Activated CD4-positive, alpha-beta T cell treated with anti-CD3 and anti-CD28 coated beads, Interleukin-2, amount 10 ng/mL, durations not matched to agents 24 days and 14 days (primary cell): ENCODE results near the gene PTPRK. TPM values are rescaled to one million over a fixed set of nuclear protein-coding genes. Genes with fewer than 3 reads are reported as not detected.

ENCODE experiments used
- DNase-seq: peaks from one replicate; pipeline ENCODE4 v3.0.0; 2022
- H3K27ac Mint-ChIP-seq: one replicate; pipeline ENCODE4 v1.8.0; 2022; ENCODE audit warnings: mild to moderate bottlenecking, mixed read lengths
- H3K27me3 Mint-ChIP-seq: one replicate; pipeline ENCODE4 v1.8.0; 2022; ENCODE audit warnings: mixed read lengths
- H3K36me3 Mint-ChIP-seq: one replicate; pipeline ENCODE4 v1.8.0; 2022; ENCODE audit warnings: low read depth, mild to moderate bottlenecking, mixed read lengths
- H3K4me1 Mint-ChIP-seq: one replicate; pipeline ENCODE4 v1.8.0; 2021; ENCODE audit warnings: mixed read lengths
- H3K4me3 Mint-ChIP-seq: one replicate; pipeline ENCODE4 v1.8.0; 2022; ENCODE audit warnings: mild to moderate bottlenecking, moderate library complexity, mixed read lengths
- H3K9me3 Mint-ChIP-seq: one replicate; pipeline ENCODE4 v1.8.0; 2021; ENCODE audit warnings: mixed read lengths
- intact Hi-C: fragments of 100-400 bp; cut with micrococcal nuclease; formaldehyde crosslinking; loops from one replicate; pipeline ENCODE4 v1.15.1; 2023
- total RNA-seq: library from RNA; stranded (reverse); gene quantifications from 2 replicates; pipeline ENCODE4 v1.2.3, GENCODE V29; 2022

Gene PTPRK
- total RNA-seq, 1 donor from 2014 or later: 3.6 TPM

DNA sequence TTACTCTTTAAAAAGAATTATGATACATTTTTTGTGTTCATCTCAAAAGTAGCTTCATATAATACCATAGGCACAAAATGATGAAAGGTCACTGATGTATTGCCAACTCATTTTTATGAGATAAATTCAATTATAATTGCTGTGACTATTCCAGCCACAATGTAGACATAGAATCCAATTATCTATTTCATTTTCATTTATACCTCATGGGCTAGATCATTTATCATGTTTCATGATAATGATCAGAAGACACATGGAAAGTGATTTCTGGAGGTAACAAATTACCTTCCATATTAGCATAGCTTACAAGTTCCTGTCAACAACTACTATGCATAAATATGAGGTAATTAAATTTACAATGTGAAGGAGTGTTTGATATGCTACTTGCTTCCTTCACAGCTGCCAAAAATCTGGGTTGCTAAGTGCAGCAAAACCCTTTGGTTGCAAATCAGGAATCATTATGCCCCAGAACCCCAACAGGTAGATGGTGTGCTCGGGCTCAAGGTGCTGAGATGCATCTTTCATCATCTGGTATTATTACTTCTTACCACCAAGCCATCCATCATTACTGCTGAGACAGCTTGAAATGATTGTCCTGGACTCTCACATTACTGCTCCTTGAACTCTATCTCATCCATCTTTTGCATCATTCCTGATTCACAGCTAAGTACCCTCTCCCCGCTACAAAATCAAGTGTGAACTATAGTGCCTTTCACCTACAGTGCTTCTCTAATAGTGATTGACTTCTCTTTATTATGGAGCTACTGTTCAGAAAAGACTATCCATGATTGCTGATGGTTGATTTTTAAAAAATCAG lies 313.6 kb downstream of the PTPRK start:
- Mint-ChIP-seq H3K9me3 (peaks cover 11% of the 10 kb centered on the region), H3K4me3 (no peak overlapping the region), H3K27ac (no peak overlapping the region), H3K36me3 (no peaks in the 10 kb centered on the region), H3K4me1 (no peaks in the 10 kb centered on the region), H3K27me3 (peaks cover 20% of the 10 kb centered on the region)
- intact Hi-C loops: no loop called here
- no peak for DNase-seq

DNA sequence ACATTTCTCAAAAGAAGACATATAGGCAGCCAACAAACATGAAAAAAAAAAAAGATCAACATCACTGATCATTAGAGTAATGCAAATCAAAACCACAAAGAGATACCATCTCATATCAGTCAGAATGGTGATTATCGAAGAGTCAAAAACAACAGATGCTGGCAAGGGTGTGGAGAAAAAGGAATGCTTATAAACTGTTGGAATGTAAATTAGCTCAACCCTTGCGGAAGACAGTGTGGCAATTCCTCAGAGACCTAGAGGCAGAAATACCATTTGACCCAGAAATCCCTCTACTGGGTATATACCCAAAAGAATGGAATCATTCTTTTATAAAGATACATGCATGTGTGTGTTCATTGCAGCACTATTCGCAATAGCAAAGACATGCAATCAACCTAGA lies 315.8 kb downstream of the PTPRK start:
- H3K36me3 Mint-ChIP-seq: no peaks in the 10 kb centered on the region

DNA sequence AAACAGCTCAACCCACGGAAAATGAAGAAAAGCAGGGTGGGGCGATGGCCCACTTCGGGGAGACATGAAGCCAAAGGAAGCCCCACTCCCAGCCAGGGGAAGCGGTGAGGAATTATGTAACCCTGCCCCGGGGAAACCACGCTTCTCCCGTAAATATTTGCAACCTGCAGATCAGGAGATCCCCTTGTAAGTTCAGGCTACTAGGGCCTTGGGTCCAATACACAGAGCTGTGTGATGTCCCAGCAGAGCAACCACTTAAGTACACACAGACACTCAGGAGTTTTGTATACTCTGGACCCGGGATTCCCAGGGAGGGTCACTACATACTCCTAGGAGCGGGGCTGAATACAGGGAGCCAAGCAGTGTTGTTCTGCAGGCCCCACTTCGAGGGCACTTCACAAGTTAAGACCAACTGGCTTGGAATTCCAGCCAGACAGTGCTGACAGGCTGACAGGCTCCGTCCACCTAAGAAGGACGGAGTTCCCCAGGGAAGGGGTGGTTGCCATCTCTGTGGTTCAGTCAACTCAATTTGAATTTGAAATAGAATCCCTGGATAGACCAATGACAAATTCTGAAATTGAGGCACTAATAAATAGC lies 318.1 kb downstream of the PTPRK start:
- intact Hi-C loops: no loop called here
- DNase-seq: no peak
- H3K27ac Mint-ChIP-seq: no peak overlapping the region
- H3K4me1 Mint-ChIP-seq: no peaks in the 10 kb centered on the region
- H3K27me3 Mint-ChIP-seq: peaks cover 14% of the 10 kb centered on the region
- peaks cover 11% of the 10 kb centered on the region for H3K9me3 Mint-ChIP-seq
- no peak overlapping the region for H3K4me3 Mint-ChIP-seq
- no peaks in the 10 kb centered on the region for H3K36me3 Mint-ChIP-seq

More for the DNA sequence above, 315.8 kb downstream of the PTPRK start:
- no peaks in the 10 kb centered on the region for H3K4me1 Mint-ChIP-seq
- no peak overlapping the region for H3K4me3 Mint-ChIP-seq
- peaks cover 11% of the 10 kb centered on the region for H3K9me3 Mint-ChIP-seq
- intact Hi-C loops: no loop called here
- DNase-seq: no peak
- H3K27me3 Mint-ChIP-seq: peaks cover 18% of the 10 kb centered on the region
- H3K27ac Mint-ChIP-seq: no peak overlapping the region

DNA sequence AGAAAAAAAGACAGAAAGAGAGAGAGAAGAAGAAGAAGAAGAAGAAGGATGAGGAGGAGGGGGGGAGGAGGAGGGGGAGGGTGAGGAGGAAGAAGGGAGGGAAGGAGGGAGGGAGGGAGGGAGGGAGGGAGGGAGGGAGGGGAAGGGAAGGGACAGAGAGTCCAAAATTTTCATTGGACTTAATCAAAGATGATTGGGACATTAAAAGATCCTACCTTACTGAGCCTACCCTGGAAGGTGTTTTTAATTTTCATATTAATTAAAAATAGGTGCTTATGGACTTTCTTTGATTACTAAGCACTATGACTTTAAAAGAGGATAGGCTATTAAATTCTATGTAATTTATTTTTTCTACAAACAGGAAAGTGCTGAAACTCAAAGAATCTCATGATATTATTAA lies 319.6 kb downstream of the PTPRK start:
- intact Hi-C loops: no loop called here
- Mint-ChIP-seq H3K27ac (no peak overlapping the region), H3K36me3 (no peaks in the 10 kb centered on the region), H3K27me3 (peaks cover 14% of the 10 kb centered on the region), H3K4me3 (no peak overlapping the region), H3K9me3 (peaks cover 11% of the 10 kb centered on the region), H3K4me1 (no peaks in the 10 kb centered on the region)
- DNase-seq: no peak

DNA sequence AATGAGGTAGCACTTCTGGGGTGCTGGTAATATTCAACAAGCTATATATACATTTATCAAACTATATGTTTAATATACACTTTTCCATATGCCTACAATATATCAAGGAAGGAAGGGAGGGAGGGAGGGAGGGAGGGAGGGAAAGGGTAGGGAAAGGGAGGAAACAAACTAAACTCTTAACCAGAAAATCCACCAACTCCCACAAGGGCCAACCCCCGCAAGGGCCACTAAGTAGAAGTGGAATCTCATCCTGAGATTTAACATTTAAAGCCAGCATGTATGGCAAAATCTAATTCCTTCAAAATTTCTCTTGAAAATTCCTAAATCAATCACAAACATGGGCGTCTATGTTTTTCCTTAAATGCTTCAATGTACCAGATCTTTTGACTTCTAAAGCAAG lies 320.9 kb downstream of the PTPRK start:
- peaks cover 13% of the 10 kb centered on the region for H3K27me3 Mint-ChIP-seq
- H3K36me3 Mint-ChIP-seq: no peaks in the 10 kb centered on the region
- intact Hi-C loops: no loop called here
- no peaks in the 10 kb centered on the region for H3K4me1 Mint-ChIP-seq
- H3K4me3 Mint-ChIP-seq: no peak overlapping the region
- no peak overlapping the region for H3K27ac Mint-ChIP-seq
- peaks cover 9% of the 10 kb centered on the region for H3K9me3 Mint-ChIP-seq
- no peak for DNase-seq

DNA sequence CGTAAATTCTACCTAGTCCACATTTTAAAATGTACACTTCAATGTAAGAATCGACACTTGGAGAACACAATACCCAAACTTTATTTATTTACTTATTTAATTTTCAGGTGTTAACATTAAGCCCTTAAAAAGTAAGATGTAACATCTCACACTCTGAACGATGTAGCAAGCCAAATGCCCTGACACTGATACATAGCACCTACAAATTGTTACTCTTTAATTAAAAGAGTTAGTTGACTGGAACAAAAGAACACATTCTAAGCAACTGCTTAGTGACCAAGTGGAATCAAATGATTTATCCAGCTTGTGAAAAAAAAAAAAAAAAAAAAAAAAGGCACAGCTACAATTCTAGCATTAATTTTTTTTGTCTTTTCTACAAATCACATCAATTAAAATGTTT lies 327.4 kb downstream of the PTPRK start:
- Mint-ChIP-seq H3K27me3 (peaks cover 2% of the 10 kb centered on the region), H3K27ac (no peak overlapping the region), H3K4me3 (no peak overlapping the region), H3K9me3 (no peaks in the 10 kb centered on the region), H3K4me1 (no peaks in the 10 kb centered on the region), H3K36me3 (no peaks in the 10 kb centered on the region)
- DNase-seq: no peak
- intact Hi-C loops: no loop called here

DNA sequence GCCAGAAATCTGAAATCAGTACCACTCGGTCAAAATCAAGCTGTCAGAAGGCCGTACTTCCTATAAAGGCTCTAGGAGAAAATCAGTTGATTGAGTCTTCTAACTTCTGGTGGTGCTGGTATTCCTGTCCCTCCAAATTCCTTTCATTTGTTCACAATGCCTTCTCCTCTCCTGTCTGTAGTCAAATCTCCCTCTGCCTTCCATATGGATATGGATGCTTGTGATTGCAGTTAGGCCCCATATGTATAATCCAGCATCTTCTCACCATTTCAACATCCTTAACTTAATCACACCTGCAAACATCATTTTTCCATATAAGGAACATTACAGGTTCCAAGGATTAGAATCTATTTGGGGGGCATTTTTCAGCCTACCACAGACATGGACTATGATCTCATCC lies 331.7 kb downstream of the PTPRK start:
- Mint-ChIP-seq H3K27me3 (no peaks in the 10 kb centered on the region), H3K9me3 (no peaks in the 10 kb centered on the region), H3K27ac (no peak overlapping the region), H3K36me3 (no peaks in the 10 kb centered on the region), H3K4me1 (no peaks in the 10 kb centered on the region), H3K4me3 (no peak overlapping the region)
- no peak for DNase-seq
- intact Hi-C loops: no loop called here

DNA sequence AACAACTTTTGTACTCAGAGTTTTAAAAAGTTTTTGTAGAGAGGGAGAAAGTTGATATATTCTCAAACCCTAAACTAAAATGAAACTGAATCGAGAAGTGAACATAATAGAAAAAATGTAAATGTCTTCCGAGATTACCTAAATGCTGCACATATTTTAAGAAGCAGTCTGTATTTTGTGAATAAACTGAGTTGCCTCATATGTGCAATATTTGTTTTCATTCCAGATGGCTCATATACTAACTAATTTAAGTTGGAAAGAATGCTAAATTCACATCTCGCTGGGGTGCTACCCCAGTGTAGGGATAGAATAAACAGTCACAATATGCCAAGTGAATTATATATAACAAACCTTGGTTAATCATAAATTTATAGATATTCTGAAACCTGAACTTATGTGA lies 333.7 kb downstream of the PTPRK start:
- Mint-ChIP-seq H3K4me1 (no peaks in the 10 kb centered on the region), H3K27me3 (no peaks in the 10 kb centered on the region), H3K36me3 (no peaks in the 10 kb centered on the region), H3K9me3 (no peaks in the 10 kb centered on the region), H3K4me3 (no peak overlapping the region), H3K27ac (no peak overlapping the region)
- DNase-seq: no peak
- intact Hi-C loops: no loop called here

DNA sequence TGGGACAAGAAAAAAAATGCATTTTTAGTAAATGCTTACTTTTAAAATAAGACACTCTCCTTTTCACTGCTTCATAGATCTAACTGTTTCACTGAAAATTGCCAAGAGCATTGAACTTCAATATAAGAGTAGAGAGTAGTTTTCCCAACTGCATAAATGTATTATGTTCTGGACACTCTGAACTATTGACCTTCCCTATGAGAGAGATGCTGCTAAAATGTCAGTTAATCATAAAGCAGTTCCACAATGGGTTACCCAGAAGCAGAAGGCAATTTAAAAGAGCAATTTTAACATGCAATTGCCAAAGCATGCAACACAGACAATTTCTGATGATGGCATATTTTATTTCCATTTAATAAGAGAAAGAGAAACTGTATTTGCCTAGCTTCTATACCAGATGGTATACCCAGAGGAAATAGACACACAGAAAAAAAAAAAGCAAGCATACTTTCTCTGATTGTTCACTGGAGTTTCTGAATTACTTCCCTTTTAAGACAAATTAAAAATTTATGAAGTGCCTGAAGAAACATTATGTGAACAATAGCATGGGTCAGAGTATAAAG lies 340.4 kb downstream of the PTPRK start:
- Mint-ChIP-seq H3K4me1 (peaks cover 3% of the 10 kb centered on the region), H3K27ac (no peak overlapping the region), H3K27me3 (peaks cover 4% of the 10 kb centered on the region), H3K4me3 (no peak overlapping the region), H3K36me3 (no peaks in the 10 kb centered on the region), H3K9me3 (no peaks in the 10 kb centered on the region)
- DNase-seq: no peak
- intact Hi-C loops: no loop called here

DNA sequence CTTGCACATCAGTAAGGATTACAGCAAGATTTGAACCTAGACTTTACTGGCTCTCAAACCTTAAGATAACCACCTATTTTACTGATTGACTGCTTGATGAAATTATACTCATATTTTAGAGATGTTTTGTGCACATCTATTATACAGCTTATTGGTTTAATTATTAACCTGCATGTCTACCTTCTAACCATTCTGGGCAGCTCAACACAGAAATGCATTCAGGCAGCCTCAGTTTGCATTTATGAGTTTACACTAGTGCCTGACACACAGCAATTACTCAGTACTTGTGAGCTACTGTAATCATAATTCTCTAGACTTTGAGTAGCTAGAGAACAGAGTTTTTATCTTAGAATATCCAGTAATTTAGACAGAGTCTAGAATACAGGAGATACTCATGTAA lies 345.7 kb downstream of the PTPRK start:
- Mint-ChIP-seq H3K4me3 (no peak overlapping the region), H3K9me3 (no peaks in the 10 kb centered on the region), H3K36me3 (no peaks in the 10 kb centered on the region), H3K27me3 (peaks cover 7% of the 10 kb centered on the region), H3K27ac (no peak overlapping the region), H3K4me1 (no peaks in the 10 kb centered on the region)
- no peak for DNase-seq
- intact Hi-C loops: no loop called here

DNA sequence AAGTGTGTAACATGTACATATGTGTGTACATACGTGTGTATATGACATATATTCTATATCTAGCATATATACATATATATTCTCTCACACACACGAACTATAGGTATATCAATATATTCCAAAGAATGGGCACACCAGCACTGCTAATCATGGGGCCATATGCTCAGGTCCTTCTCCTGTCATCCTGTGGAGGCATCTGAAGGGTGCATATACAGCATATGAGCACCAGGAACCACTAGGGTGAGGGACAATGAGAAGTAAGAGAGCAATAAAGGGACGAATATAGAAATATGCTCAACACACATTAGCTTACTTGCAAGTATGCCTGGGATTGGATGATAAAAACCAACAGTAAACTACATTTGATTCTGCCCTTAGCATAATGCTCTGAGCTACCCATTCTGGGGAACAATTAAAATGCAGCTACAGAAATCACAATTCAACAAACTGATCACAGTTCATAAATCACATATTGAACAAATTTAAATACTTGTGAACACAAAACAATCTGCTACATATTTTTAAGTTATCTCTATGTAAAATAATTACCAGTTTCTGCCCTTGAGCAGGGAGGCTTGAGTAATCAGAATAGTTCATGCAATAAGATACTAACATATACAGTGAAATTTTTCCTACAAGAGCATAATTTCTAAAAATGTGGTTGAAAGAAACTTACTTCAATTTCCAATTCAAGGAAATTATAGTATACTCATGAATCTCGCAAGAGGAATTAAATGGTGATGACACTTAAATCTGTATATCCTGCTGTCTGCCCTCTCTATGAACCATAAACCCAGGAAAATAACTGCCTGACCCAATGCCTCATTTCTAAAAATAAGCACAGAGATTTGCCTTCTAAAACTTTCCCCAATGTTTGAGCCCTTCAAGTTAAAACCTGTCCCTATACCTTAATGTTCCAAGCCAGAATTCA lies 347.4 kb downstream of the PTPRK start:
- intact Hi-C loops: no loop called here
- H3K27ac Mint-ChIP-seq: no peak overlapping the region

DNA sequence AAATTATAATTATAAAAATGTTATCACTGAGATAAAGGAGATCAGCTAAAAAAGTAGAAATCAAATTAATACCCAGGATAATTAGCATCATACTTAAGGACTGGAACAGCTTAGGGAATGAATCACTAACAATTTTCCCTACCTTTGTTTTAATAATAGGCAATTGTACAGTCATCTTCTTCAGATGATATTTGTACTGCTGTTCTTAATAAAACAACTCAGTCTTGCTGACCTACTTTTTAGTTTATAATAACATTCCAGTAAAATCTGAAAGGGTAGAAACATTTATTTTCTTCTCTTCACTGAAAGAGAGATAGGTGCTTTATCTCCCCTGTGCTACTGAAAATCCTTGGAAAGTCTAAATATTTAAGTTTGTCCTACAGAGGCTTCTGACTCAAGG lies 348.3 kb downstream of the PTPRK start:
- no peaks in the 10 kb centered on the region for H3K9me3 Mint-ChIP-seq
- no peak for DNase-seq
- peaks cover 7% of the 10 kb centered on the region for H3K27me3 Mint-ChIP-seq
- no peaks in the 10 kb centered on the region for H3K36me3 Mint-ChIP-seq
- H3K4me3 Mint-ChIP-seq: no peak overlapping the region
- H3K4me1 Mint-ChIP-seq: no peaks in the 10 kb centered on the region
- H3K27ac Mint-ChIP-seq: no peak overlapping the region
- intact Hi-C loops: no loop called here

More for the DNA sequence above, 347.4 kb downstream of the PTPRK start:
- Mint-ChIP-seq H3K9me3 (no peaks in the 10 kb centered on the region), H3K4me3 (no peak overlapping the region), H3K4me1 (no peaks in the 10 kb centered on the region), H3K36me3 (no peaks in the 10 kb centered on the region), H3K27me3 (peaks cover 7% of the 10 kb centered on the region)
- DNase-seq: no peak

DNA sequence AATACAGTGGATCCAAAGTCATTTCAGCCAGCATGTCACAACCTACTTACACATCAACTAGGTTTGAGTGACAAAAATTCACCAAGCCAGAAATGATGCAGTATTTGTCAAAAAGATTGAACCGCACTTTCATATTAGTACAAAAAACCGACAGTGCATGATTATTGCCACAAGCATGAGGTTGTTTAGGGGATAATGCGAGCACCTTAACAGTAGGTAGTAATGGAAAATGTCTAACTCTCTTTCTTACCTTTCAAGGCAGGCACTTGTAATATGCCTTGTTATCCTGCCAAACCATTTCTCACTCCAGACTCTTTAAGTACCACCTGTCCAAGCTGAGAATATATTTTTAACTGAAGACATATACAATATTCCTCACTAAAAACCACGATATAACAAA lies 349.2 kb downstream of the PTPRK start:
- Mint-ChIP-seq H3K4me3 (no peak overlapping the region), H3K27me3 (peaks cover 5% of the 10 kb centered on the region), H3K4me1 (no peaks in the 10 kb centered on the region), H3K36me3 (no peaks in the 10 kb centered on the region), H3K27ac (no peak overlapping the region), H3K9me3 (no peaks in the 10 kb centered on the region)
- no peak for DNase-seq
- intact Hi-C loops: no loop called here

DNA sequence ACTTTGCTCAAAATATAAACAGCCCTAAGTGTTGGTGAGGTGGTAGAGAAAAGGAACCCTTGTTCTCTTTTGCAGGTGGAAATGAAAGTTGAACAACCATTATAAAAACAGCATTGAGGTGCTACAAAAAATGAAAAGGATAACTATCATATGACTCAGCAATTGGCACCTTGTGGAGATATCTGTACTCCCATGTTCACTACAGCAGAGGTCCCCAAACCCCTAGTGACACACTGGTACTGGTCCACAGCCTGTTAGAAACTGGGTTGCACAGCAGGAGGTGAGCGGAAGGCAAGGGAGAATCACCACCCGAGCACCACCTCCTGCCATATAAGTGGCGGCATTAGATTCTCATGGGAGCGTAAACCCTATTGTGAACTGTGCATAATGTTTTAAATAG lies 352.2 kb downstream of the PTPRK start:
- Mint-ChIP-seq H3K27me3 (peaks cover 2% of the 10 kb centered on the region), H3K9me3 (no peaks in the 10 kb centered on the region), H3K36me3 (no peaks in the 10 kb centered on the region)

More for the DNA sequence above, 352.2 kb downstream of the PTPRK start:
- intact Hi-C loops: no loop called here
- H3K27ac Mint-ChIP-seq: no peak overlapping the region
- no peak for DNase-seq
- no peak overlapping the region for H3K4me3 Mint-ChIP-seq
- H3K4me1 Mint-ChIP-seq: no peaks in the 10 kb centered on the region
